ENCODE results near the gene PRKN.

Gene PRKN

DNA sequence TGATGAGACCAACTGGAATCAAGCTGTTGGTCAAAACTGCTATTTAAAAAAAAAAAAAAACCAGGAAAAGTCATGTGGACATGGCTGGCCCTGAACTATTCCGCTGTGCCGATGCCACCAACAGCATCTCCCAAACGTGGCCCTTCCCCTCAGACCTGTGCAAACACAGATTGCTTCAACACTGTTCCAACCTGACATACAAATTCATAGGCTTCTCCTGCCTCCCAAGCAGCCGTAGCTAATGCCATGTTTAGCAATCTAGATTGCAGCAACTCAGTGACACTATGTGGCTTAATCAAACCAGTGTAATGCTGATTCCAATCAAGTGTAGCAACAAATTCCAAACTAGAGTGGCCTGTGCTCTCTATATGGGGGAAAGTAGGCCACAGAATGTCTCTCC, 16.2 kb downstream of the PRKN start:
- no peak overlapping the region for H3K9ac ChIP-seq (ENCODE audit: low read length in 2 of 2)
- peaks cover 1% of the 10 kb centered on the region for H3K4me1 ChIP-seq (ENCODE audit: control insufficient read depth, insufficient read depth, low read length)
- H3K27ac ChIP-seq (ENCODE audit: low read length), result no peak overlapping the region
- no peaks in the 10 kb centered on the region for H3K36me3 ChIP-seq (ENCODE audit: control insufficient read depth in 2 of 2, insufficient read depth in 2 of 2, low read length in 2 of 2)
- no peaks in the 10 kb centered on the region for H3K27me3 ChIP-seq (ENCODE audit: control insufficient read depth in 1 of 2, insufficient read depth in 2 of 2, low read length in 2 of 2)
- no peak overlapping the region for H3K4me3 ChIP-seq (ENCODE audit: low read length in 2 of 2)
- H3K9me3 ChIP-seq (ENCODE audit: control insufficient read depth in 2 of 2, low read length in 2 of 2), result no peaks in the 10 kb centered on the region

GRCh38 chr6:162710936-162711335, 16.6 kb downstream of the PRKN start:
- H3K9me3 ChIP-seq (ENCODE audit: control insufficient read depth in 2 of 2, low read length in 2 of 2), result no peaks in the 10 kb centered on the region
- H3K4me3 ChIP-seq (ENCODE audit: low read length in 2 of 2), result no peak overlapping the region
- no peak overlapping the region for H3K27ac ChIP-seq (ENCODE audit: low read length)
- H3K4me1 ChIP-seq (ENCODE audit: control insufficient read depth, insufficient read depth, low read length), result peaks cover 4% of the 10 kb centered on the region
- H3K27me3 ChIP-seq (ENCODE audit: control insufficient read depth in 1 of 2, insufficient read depth in 2 of 2, low read length in 2 of 2), result no peaks in the 10 kb centered on the region
- H3K36me3 ChIP-seq (ENCODE audit: control insufficient read depth in 2 of 2, insufficient read depth in 2 of 2, low read length in 2 of 2), result no peaks in the 10 kb centered on the region
- no peak overlapping the region for H3K9ac ChIP-seq (ENCODE audit: low read length in 2 of 2)

DNA sequence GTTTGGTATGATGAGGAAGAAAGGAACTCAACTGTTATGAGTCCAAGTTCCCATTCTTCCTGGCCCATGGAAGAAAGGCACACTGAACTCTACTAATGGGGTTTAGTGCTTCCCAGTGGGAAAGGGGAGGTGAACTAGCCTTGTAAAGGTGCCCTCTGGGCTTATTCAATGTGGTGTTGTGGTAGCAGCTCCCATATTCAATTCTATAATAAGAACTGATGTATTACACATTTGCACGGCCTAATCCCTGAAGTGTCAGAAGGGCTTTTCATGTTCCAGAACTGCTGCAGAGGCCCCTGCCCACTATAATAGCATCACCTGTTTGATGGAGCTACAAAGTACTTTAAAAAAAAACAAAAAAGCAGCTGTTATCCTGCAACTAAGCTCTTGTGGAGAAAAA, 17.1 kb downstream of the PRKN start:
- H3K9ac ChIP-seq (ENCODE audit: low read length in 2 of 2), result no peak overlapping the region
- H3K36me3 ChIP-seq (ENCODE audit: control insufficient read depth in 2 of 2, insufficient read depth in 2 of 2, low read length in 2 of 2), result no peaks in the 10 kb centered on the region
- H3K9me3 ChIP-seq (ENCODE audit: control insufficient read depth in 2 of 2, low read length in 2 of 2), result no peaks in the 10 kb centered on the region
- no peak overlapping the region for H3K27ac ChIP-seq (ENCODE audit: low read length)
- H3K4me3 ChIP-seq (ENCODE audit: low read length in 2 of 2), result no peak overlapping the region
- no peaks in the 10 kb centered on the region for H3K27me3 ChIP-seq (ENCODE audit: control insufficient read depth in 1 of 2, insufficient read depth in 2 of 2, low read length in 2 of 2)
- peaks cover 4% of the 10 kb centered on the region for H3K4me1 ChIP-seq (ENCODE audit: control insufficient read depth, insufficient read depth, low read length)

- Histone ChIP-seq H3K4me3 (ENCODE audit: low read length in 2 of 2) (no peak overlapping the region), H3K9ac (ENCODE audit: low read length in 2 of 2) (no peak overlapping the region), H3K36me3 (ENCODE audit: control insufficient read depth in 2 of 2, insufficient read depth in 2 of 2, low read length in 2 of 2) (no peaks in the 10 kb centered on the region), H3K4me1 (ENCODE audit: control insufficient read depth, insufficient read depth, low read length) (peaks cover 4% of the 10 kb centered on the region), H3K9me3 (ENCODE audit: control insufficient read depth in 2 of 2, low read length in 2 of 2) (no peaks in the 10 kb centered on the region), H3K27me3 (ENCODE audit: control insufficient read depth in 1 of 2, insufficient read depth in 2 of 2, low read length in 2 of 2) (no peaks in the 10 kb centered on the region), H3K27ac (ENCODE audit: low read length) (no peak overlapping the region)
Measured at GRCh38 chr6:162709431-162709830, 18.1 kb downstream of the PRKN start.

DNA sequence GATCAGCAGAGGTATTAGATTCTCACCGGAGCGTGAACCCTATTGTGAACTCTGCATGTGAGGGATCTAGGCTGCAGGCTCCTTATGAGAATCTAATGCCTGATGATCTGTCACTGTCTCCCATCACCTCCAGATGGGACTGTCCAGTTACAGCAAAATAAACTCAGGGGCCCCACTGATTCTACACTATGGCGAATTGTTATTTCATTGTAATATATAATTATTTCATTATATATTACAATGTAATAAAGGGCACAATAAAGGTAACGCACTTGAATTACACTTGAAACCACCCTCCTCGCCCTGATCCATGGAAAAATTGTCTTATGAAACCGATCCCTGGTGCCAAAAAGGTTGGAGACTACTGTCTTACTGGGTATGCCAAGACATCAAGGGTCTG, 18.6 kb downstream of the PRKN start:
- Histone ChIP-seq H3K4me1 (ENCODE audit: control insufficient read depth, insufficient read depth, low read length) (peaks cover 4% of the 10 kb centered on the region), H3K27me3 (ENCODE audit: control insufficient read depth in 1 of 2, insufficient read depth in 2 of 2, low read length in 2 of 2) (no peaks in the 10 kb centered on the region), H3K4me3 (ENCODE audit: low read length in 2 of 2) (no peak overlapping the region), H3K9ac (ENCODE audit: low read length in 2 of 2) (no peak overlapping the region), H3K36me3 (ENCODE audit: control insufficient read depth in 2 of 2, insufficient read depth in 2 of 2, low read length in 2 of 2) (no peaks in the 10 kb centered on the region), H3K9me3 (ENCODE audit: control insufficient read depth in 2 of 2, low read length in 2 of 2) (no peaks in the 10 kb centered on the region), H3K27ac (ENCODE audit: low read length) (no peak overlapping the region)

DNA sequence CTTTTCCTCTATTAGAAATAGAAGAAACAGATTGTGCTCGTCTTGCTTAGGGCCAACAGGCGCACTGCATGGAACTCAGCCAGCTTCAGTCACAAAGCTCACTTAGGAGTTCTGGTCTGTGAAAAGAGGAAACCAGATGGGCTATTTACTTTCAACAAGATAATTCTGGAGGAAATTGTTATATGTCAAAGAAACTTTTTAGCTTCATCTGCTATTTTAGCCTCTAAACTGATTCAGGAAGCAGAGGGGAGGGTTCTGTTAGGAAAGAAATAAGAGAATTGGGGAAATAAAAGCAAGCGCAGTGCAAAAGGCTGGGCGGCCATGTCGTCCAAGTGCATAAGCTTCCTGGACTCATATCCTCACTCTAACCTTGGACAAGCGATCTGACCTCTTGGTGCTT, 21.3 kb downstream of the PRKN start:
- Histone ChIP-seq H3K9ac (ENCODE audit: low read length in 2 of 2) (no peak overlapping the region), H3K4me1 (ENCODE audit: control insufficient read depth, insufficient read depth, low read length) (peaks cover 4% of the 10 kb centered on the region), H3K27ac (ENCODE audit: low read length) (peak overlapping the region; percentile 37), H3K4me3 (ENCODE audit: low read length in 2 of 2) (peak overlapping the region in 1 of 2 donors; percentile 24), H3K9me3 (ENCODE audit: control insufficient read depth in 2 of 2, low read length in 2 of 2) (no peaks in the 10 kb centered on the region), H3K27me3 (ENCODE audit: control insufficient read depth in 1 of 2, insufficient read depth in 2 of 2, low read length in 2 of 2) (no peaks in the 10 kb centered on the region), H3K36me3 (ENCODE audit: control insufficient read depth in 2 of 2, insufficient read depth in 2 of 2, low read length in 2 of 2) (no peaks in the 10 kb centered on the region)

DNA sequence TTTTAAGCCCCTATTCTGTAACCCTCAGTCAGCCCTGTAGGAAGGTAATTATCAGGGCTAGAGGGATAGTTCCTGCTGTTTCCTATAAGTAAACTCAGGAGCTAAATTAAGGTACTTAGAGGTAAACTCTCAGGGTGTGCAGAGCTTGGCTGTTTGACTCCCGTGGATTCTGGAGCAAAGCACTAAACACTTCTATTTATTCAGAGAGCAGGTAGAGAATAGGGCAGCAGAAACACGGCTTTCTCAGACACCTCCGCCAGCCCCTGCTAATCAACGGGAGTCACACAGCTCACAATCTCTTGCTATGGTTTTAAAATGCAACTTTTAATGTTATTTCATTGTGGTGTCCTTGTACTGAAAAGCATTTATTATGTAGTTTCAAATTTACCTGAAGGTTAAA, 21.8 kb downstream of the PRKN start:
- Histone ChIP-seq H3K9ac (ENCODE audit: low read length in 2 of 2) (no peak overlapping the region), H3K27me3 (ENCODE audit: control insufficient read depth in 1 of 2, insufficient read depth in 2 of 2, low read length in 2 of 2) (no peaks in the 10 kb centered on the region), H3K9me3 (ENCODE audit: control insufficient read depth in 2 of 2, low read length in 2 of 2) (no peaks in the 10 kb centered on the region), H3K27ac (ENCODE audit: low read length) (no peak overlapping the region), H3K4me1 (ENCODE audit: control insufficient read depth, insufficient read depth, low read length) (peaks cover 4% of the 10 kb centered on the region), H3K4me3 (ENCODE audit: low read length in 2 of 2) (no peak overlapping the region), H3K36me3 (ENCODE audit: control insufficient read depth in 2 of 2, insufficient read depth in 2 of 2, low read length in 2 of 2) (no peaks in the 10 kb centered on the region)

DNA sequence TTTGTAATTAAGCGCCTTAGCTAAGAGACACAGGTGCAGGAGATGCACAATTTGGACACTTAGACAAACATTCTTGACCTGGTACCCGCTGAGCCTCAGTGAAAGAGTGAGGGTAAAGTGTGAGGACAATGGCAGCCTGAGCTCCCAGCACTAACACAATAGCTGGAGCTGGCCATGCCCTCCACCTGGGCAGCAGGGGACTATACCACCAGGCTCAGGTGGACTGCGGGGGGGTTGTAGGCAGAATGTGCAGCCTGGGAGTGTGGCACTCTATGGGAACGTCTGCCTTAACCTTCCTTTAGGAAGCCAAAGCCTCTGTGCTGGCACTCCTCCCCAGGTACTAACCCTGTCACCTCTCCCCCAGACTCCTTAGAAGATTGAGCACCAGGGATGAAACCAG, 23.6 kb downstream of the PRKN start:
- Histone ChIP-seq H3K4me3 (ENCODE audit: low read length in 2 of 2) (no peak overlapping the region), H3K36me3 (ENCODE audit: control insufficient read depth in 2 of 2, insufficient read depth in 2 of 2, low read length in 2 of 2) (no peaks in the 10 kb centered on the region), H3K27me3 (ENCODE audit: control insufficient read depth in 1 of 2, insufficient read depth in 2 of 2, low read length in 2 of 2) (no peaks in the 10 kb centered on the region), H3K9ac (ENCODE audit: low read length in 2 of 2) (no peak overlapping the region), H3K27ac (ENCODE audit: low read length) (no peak overlapping the region), H3K4me1 (ENCODE audit: control insufficient read depth, insufficient read depth, low read length) (peaks cover 4% of the 10 kb centered on the region), H3K9me3 (ENCODE audit: control insufficient read depth in 2 of 2, low read length in 2 of 2) (no peaks in the 10 kb centered on the region)

GRCh38 chr6:162702446-162702845, 25.1 kb downstream of the PRKN start:
- Histone ChIP-seq H3K4me3 (ENCODE audit: low read length in 2 of 2) (no peak overlapping the region), H3K9ac (ENCODE audit: low read length in 2 of 2) (no peak overlapping the region), H3K27ac (ENCODE audit: low read length) (no peak overlapping the region), H3K4me1 (ENCODE audit: control insufficient read depth, insufficient read depth, low read length) (peaks cover 4% of the 10 kb centered on the region), H3K27me3 (ENCODE audit: control insufficient read depth in 1 of 2, insufficient read depth in 2 of 2, low read length in 2 of 2) (no peaks in the 10 kb centered on the region), H3K36me3 (ENCODE audit: control insufficient read depth in 2 of 2, insufficient read depth in 2 of 2, low read length in 2 of 2) (no peaks in the 10 kb centered on the region), H3K9me3 (ENCODE audit: control insufficient read depth in 2 of 2, low read length in 2 of 2) (no peaks in the 10 kb centered on the region)

- no peak overlapping the region for H3K4me3 ChIP-seq (ENCODE audit: low read length in 2 of 2)
- H3K4me1 ChIP-seq (ENCODE audit: control insufficient read depth, insufficient read depth, low read length), result peaks cover 4% of the 10 kb centered on the region
- no peak overlapping the region for H3K9ac ChIP-seq (ENCODE audit: low read length in 2 of 2)
- no peaks in the 10 kb centered on the region for H3K27me3 ChIP-seq (ENCODE audit: control insufficient read depth in 1 of 2, insufficient read depth in 2 of 2, low read length in 2 of 2)
- no peaks in the 10 kb centered on the region for H3K36me3 ChIP-seq (ENCODE audit: control insufficient read depth in 2 of 2, insufficient read depth in 2 of 2, low read length in 2 of 2)
- H3K27ac ChIP-seq (ENCODE audit: low read length), result no peak overlapping the region
- no peaks in the 10 kb centered on the region for H3K9me3 ChIP-seq (ENCODE audit: control insufficient read depth in 2 of 2, low read length in 2 of 2)
Measured at GRCh38 chr6:162701551-162701950, 26.0 kb downstream of the PRKN start.

DNA sequence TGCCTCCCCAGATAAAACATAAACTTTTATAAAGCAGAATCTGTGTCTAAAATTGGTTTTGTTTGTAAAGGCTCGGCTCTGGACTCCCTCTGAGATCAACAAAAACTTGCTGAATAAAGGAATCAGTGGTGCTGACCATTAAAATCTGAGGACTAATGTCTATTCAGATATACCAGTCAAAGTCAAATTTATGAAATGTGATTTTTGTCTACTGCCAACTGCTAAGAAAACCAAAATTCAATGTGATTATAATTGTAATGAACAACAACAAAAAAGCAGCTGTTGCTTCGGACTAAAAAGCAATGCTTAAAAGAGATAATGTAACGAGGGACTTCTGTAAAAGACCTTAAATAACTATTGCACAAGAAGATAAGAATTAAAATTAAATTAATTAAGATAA, 26.6 kb downstream of the PRKN start:
- no peaks in the 10 kb centered on the region for H3K9me3 ChIP-seq (ENCODE audit: control insufficient read depth in 2 of 2, low read length in 2 of 2)
- H3K9ac ChIP-seq (ENCODE audit: low read length in 2 of 2), result no peak overlapping the region
- no peaks in the 10 kb centered on the region for H3K27me3 ChIP-seq (ENCODE audit: control insufficient read depth in 1 of 2, insufficient read depth in 2 of 2, low read length in 2 of 2)
- no peak overlapping the region for H3K27ac ChIP-seq (ENCODE audit: low read length)
- no peaks in the 10 kb centered on the region for H3K36me3 ChIP-seq (ENCODE audit: control insufficient read depth in 2 of 2, insufficient read depth in 2 of 2, low read length in 2 of 2)
- no peak overlapping the region for H3K4me3 ChIP-seq (ENCODE audit: low read length in 2 of 2)
- no peaks in the 10 kb centered on the region for H3K4me1 ChIP-seq (ENCODE audit: control insufficient read depth, insufficient read depth, low read length)

- H3K4me1 ChIP-seq (ENCODE audit: control insufficient read depth, insufficient read depth, low read length), result no peaks in the 10 kb centered on the region
- H3K27me3 ChIP-seq (ENCODE audit: control insufficient read depth in 1 of 2, insufficient read depth in 2 of 2, low read length in 2 of 2), result no peaks in the 10 kb centered on the region
- no peak overlapping the region for H3K27ac ChIP-seq (ENCODE audit: low read length)
- H3K9ac ChIP-seq (ENCODE audit: low read length in 2 of 2), result no peak overlapping the region
- H3K4me3 ChIP-seq (ENCODE audit: low read length in 2 of 2), result no peak overlapping the region
- H3K9me3 ChIP-seq (ENCODE audit: control insufficient read depth in 2 of 2, low read length in 2 of 2), result no peaks in the 10 kb centered on the region
- no peaks in the 10 kb centered on the region for H3K36me3 ChIP-seq (ENCODE audit: control insufficient read depth in 2 of 2, insufficient read depth in 2 of 2, low read length in 2 of 2)
Measured at GRCh38 chr6:162699961-162700360, 27.6 kb downstream of the PRKN start.
